ENCODE measurements around the gene PTPN14.
"Not testable (repeated sequence)": the region's sequence is repeated elsewhere in the genome, so short reads cannot be mapped to it uniquely, and the experiment has no call there.

Gene PTPN14

GRCh38 chr1:214541693-214542092 lies 9.7 kb downstream of the PTPN14 start:
- H3K27me3 Mint-ChIP-seq = peaks cover 10% of the 10 kb centered on the region
- no peaks in the 10 kb centered on the region for H3K9me3 Mint-ChIP-seq
- no peak overlapping the region for H3K4me3 Mint-ChIP-seq
- H3K4me1 Mint-ChIP-seq (ENCODE audit: low read depth) = no peaks in the 10 kb centered on the region
- H3K27ac Mint-ChIP-seq = no peak overlapping the region
- intact Hi-C loops (cut with micrococcal nuclease) = no loop called here
- no peaks in the 10 kb centered on the region for H3K36me3 Mint-ChIP-seq (ENCODE audit: low read depth)

- Mint-ChIP-seq H3K27me3 (peaks cover 10% of the 10 kb centered on the region), H3K4me1 (ENCODE audit: low read depth) (no peaks in the 10 kb centered on the region), H3K4me3 (no peak overlapping the region), H3K27ac (no peak overlapping the region), H3K9me3 (no peaks in the 10 kb centered on the region), H3K36me3 (ENCODE audit: low read depth) (no peaks in the 10 kb centered on the region)
- intact Hi-C loops (cut with micrococcal nuclease) = no loop called here
These were observed 10.2 kb downstream of the PTPN14 start for GRCh38 chr1:214541206-214541605.

- peaks cover 10% of the 10 kb centered on the region for H3K27me3 Mint-ChIP-seq
- no peaks in the 10 kb centered on the region for H3K4me1 Mint-ChIP-seq (ENCODE audit: low read depth)
- H3K4me3 Mint-ChIP-seq = no peak overlapping the region
- intact Hi-C loops (cut with micrococcal nuclease) = no loop called here
- H3K9me3 Mint-ChIP-seq = no peaks in the 10 kb centered on the region
- H3K36me3 Mint-ChIP-seq (ENCODE audit: low read depth) = no peaks in the 10 kb centered on the region
- H3K27ac Mint-ChIP-seq = no peak overlapping the region
These were observed 11.1 kb downstream of the PTPN14 start for GRCh38 chr1:214540324-214540723.

- Mint-ChIP-seq H3K36me3 (ENCODE audit: low read depth) (no peaks in the 10 kb centered on the region), H3K27ac (no peak overlapping the region), H3K9me3 (no peaks in the 10 kb centered on the region), H3K27me3 (peaks cover 1% of the 10 kb centered on the region), H3K4me1 (ENCODE audit: low read depth) (no peaks in the 10 kb centered on the region), H3K4me3 (no peak overlapping the region)
- intact Hi-C loops (cut with micrococcal nuclease) = no loop called here
These were observed 12.9 kb downstream of the PTPN14 start for GRCh38 chr1:214538496-214538895.

- Mint-ChIP-seq H3K4me3 (no peak overlapping the region), H3K9me3 (no peaks in the 10 kb centered on the region), H3K27me3 (no peaks in the 10 kb centered on the region), H3K4me1 (ENCODE audit: low read depth) (no peaks in the 10 kb centered on the region), H3K36me3 (ENCODE audit: low read depth) (no peaks in the 10 kb centered on the region), H3K27ac (no peak overlapping the region)
- intact Hi-C loops (cut with micrococcal nuclease) = no loop called here
These were observed 13.4 kb downstream of the PTPN14 start for GRCh38 chr1:214537872-214538473.

GRCh38 chr1:214537219-214537618 lies 14.2 kb downstream of the PTPN14 start:
- H3K36me3 Mint-ChIP-seq (ENCODE audit: low read depth) = no peaks in the 10 kb centered on the region
- intact Hi-C loops (cut with micrococcal nuclease) = no loop called here
- H3K27me3 Mint-ChIP-seq = no peaks in the 10 kb centered on the region
- no peak overlapping the region for H3K4me3 Mint-ChIP-seq
- no peak overlapping the region for H3K27ac Mint-ChIP-seq
- H3K4me1 Mint-ChIP-seq (ENCODE audit: low read depth) = no peaks in the 10 kb centered on the region
- H3K9me3 Mint-ChIP-seq = no peaks in the 10 kb centered on the region

- Mint-ChIP-seq H3K27ac (no peak overlapping the region), H3K36me3 (ENCODE audit: low read depth) (no peaks in the 10 kb centered on the region), H3K4me3 (no peak overlapping the region), H3K9me3 (no peaks in the 10 kb centered on the region), H3K27me3 (peaks cover 3% of the 10 kb centered on the region), H3K4me1 (ENCODE audit: low read depth) (no peaks in the 10 kb centered on the region)
- intact Hi-C loops (cut with micrococcal nuclease) = no loop called here
These were observed 19.3 kb downstream of the PTPN14 start for GRCh38 chr1:214532070-214532469.

- Mint-ChIP-seq H3K9me3 (no peaks in the 10 kb centered on the region), H3K27ac (no peak overlapping the region), H3K27me3 (peaks cover 10% of the 10 kb centered on the region), H3K36me3 (ENCODE audit: low read depth) (no peaks in the 10 kb centered on the region), H3K4me1 (ENCODE audit: low read depth) (peaks cover 12% of the 10 kb centered on the region), H3K4me3 (no peak overlapping the region)
- intact Hi-C loops (cut with micrococcal nuclease) = no loop called here
These were observed 25.8 kb downstream of the PTPN14 start for GRCh38 chr1:214525535-214526019.

- H3K4me1 Mint-ChIP-seq (ENCODE audit: low read depth) = peaks cover 12% of the 10 kb centered on the region
- intact Hi-C loops (cut with micrococcal nuclease) = no loop called here
- H3K4me3 Mint-ChIP-seq = no peak overlapping the region
- no peaks in the 10 kb centered on the region for H3K9me3 Mint-ChIP-seq
- no peaks in the 10 kb centered on the region for H3K36me3 Mint-ChIP-seq (ENCODE audit: low read depth)
- no peak overlapping the region for H3K27ac Mint-ChIP-seq
- H3K27me3 Mint-ChIP-seq = peaks cover 9% of the 10 kb centered on the region
These were observed 26.6 kb downstream of the PTPN14 start for GRCh38 chr1:214524824-214525223.

- Mint-ChIP-seq H3K4me3 (no peak overlapping the region), H3K27me3 (peaks cover 9% of the 10 kb centered on the region), H3K36me3 (ENCODE audit: low read depth) (no peaks in the 10 kb centered on the region), H3K4me1 (ENCODE audit: low read depth) (peaks cover 12% of the 10 kb centered on the region), H3K9me3 (no peaks in the 10 kb centered on the region), H3K27ac (no peak overlapping the region)
- intact Hi-C loops (cut with micrococcal nuclease) = no loop called here
These were observed 28.1 kb downstream of the PTPN14 start for GRCh38 chr1:214523124-214523824.

- H3K9me3 Mint-ChIP-seq; H3K4me3 Mint-ChIP-seq; H3K36me3 Mint-ChIP-seq (ENCODE audit: low read depth); intact Hi-C loops (cut with micrococcal nuclease); H3K27me3 Mint-ChIP-seq; H3K27ac Mint-ChIP-seq: not testable (repeated sequence)
- peaks cover 12% of the 10 kb centered on the region for H3K4me1 Mint-ChIP-seq (ENCODE audit: low read depth)
These were observed 29.9 kb downstream of the PTPN14 start for GRCh38 chr1:214521458-214521857.

GRCh38 chr1:214520544-214521165 lies 30.7 kb downstream of the PTPN14 start:
- Mint-ChIP-seq H3K4me3 (no peak overlapping the region), H3K27ac (no peak overlapping the region), H3K36me3 (ENCODE audit: low read depth) (no peaks in the 10 kb centered on the region), H3K4me1 (ENCODE audit: low read depth) (peaks cover 12% of the 10 kb centered on the region), H3K9me3 (no peaks in the 10 kb centered on the region), H3K27me3 (peaks cover 4% of the 10 kb centered on the region)
- intact Hi-C loops (cut with micrococcal nuclease) = no loop called here

- Mint-ChIP-seq H3K4me1 (ENCODE audit: low read depth) (no peaks in the 10 kb centered on the region), H3K9me3 (no peaks in the 10 kb centered on the region), H3K27ac (no peak overlapping the region), H3K36me3 (ENCODE audit: low read depth) (no peaks in the 10 kb centered on the region), H3K4me3 (no peak overlapping the region), H3K27me3 (peaks cover 4% of the 10 kb centered on the region)
- intact Hi-C loops (cut with micrococcal nuclease) = no loop called here
These were observed 33.0 kb downstream of the PTPN14 start for GRCh38 chr1:214518361-214518760.

GRCh38 chr1:214516434-214517326 lies 34.7 kb downstream of the PTPN14 start:
- no peak overlapping the region for H3K27ac Mint-ChIP-seq
- H3K36me3 Mint-ChIP-seq (ENCODE audit: low read depth) = no peaks in the 10 kb centered on the region
- no peaks in the 10 kb centered on the region for H3K4me1 Mint-ChIP-seq (ENCODE audit: low read depth)
- H3K4me3 Mint-ChIP-seq = no peak overlapping the region
- intact Hi-C loops (cut with micrococcal nuclease) = no loop called here
- H3K9me3 Mint-ChIP-seq = no peaks in the 10 kb centered on the region
- peaks cover 4% of the 10 kb centered on the region for H3K27me3 Mint-ChIP-seq

All from dendritic cell treated with granulocyte-macrophage colony-stimulating factor and Interleukin-4, amounts not matched to agents 40 ng/mL and 50 ng/mL, for 4 days (primary cell).